T-helper 17 cell (primary cell): Measurements from ENCODE around the gene C12orf75. TPM values are rescaled to one million over a fixed set of nuclear protein-coding genes. Genes with fewer than 3 reads are reported as not detected.

Experiments used
- total RNA-seq, 4 donors: library from RNA in 2 of 4; stranded (reverse) in 2 of 4; gene quantifications; one replicate each; pipeline ENCODE4 v1.2.3 and lab custom pipeline; 2022 to 2026

Gene C12orf75
- total RNA-seq, 2 donors from 2014 or later: 33.2 to 41.3 TPM

Other genes starting within 250 kb of the C12orf75 start
- under 1 TPM in 1 of 2 donors, not detected in 1; 0.20 TPM for gene ALDH1L2, start 246.2 kb upstream of the C12orf75 start, total RNA-seq
- 10 to 100 TPM; 38.5 to 45.3 TPM for gene WASHC4, start 223.0 kb upstream of the C12orf75 start, total RNA-seq
- 10 to 100 TPM; 39.1 to 44.2 TPM for gene APPL2, start 94.5 kb upstream of the C12orf75 start, total RNA-seq